RPMI7951 (cell line): ENCODE results near the gene RPRML. TPM values are rescaled to one million over a fixed set of nuclear protein-coding genes. Genes with fewer than 3 reads are reported as not detected.
"Not testable (repeated sequence)": the region's sequence is repeated elsewhere in the genome, so short reads cannot be mapped to it uniquely, and the experiment has no call there.

Source experiments
- DNase-seq: peaks from one replicate; pipeline ENCODE4 v3.0.0-alpha.2; 2012; ENCODE audit warnings: low read depth
- total RNA-seq: library from RNA; depleted of rRNA; stranded (reverse); fragments of >200 nt; shearing (Covaris generic); gene quantifications from 2 replicates; pipeline ENCODE4 v1.2.3, GENCODE V29; 2014

The RPRML gene
- total RNA-seq, 1 experiment from 2014 or later = not detected

GRCh38 chr17:46976626-46977270 is 2.3 kb downstream of the RPRML start:
- DNase-seq = no peak

GRCh38 chr17:46975287-46975686 is 3.8 kb downstream of the RPRML start:
- DNase-seq = no peak

DNA sequence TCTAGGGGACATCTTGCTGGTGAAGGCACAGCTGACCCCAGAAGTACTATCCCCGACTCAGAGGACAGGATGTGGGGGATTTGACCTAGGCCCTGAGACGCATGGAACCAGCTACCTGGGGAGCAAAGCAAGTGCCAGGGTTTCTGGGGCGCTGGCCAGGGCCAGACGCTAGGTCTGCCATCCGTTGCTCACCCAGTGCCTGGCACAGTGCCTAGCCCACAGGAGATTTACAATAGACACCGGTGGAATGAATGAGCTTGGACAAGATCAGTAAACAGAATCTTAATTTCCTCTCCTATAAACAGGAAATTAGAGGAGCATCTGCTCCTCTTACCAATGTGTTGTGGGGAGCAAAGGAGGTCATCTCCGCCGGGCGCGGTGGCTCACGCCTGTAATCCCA is 5.0 kb downstream of the RPRML start:
- no peak for DNase-seq

DNA sequence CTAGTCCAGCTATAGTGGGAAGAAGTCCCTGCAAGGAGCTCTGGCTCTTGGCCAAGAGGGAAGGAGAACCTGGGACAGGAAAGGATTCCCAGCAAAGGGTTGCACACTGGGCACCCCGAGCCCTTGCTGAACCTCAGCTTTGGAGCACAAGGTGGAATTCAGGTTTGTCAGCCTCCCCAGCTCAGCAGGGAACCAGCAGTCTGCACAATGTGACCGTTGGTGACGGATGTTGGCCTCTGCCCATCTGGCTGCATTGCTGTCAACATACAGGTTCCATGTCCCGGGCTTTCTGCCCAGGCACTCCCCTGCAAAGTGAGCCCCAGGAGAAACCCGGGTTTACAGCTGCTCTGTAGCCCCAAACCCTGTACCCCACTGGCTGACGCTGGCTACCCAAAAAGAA is 6.7 kb downstream of the RPRML start:
- DNase-seq = no peak

DNA sequence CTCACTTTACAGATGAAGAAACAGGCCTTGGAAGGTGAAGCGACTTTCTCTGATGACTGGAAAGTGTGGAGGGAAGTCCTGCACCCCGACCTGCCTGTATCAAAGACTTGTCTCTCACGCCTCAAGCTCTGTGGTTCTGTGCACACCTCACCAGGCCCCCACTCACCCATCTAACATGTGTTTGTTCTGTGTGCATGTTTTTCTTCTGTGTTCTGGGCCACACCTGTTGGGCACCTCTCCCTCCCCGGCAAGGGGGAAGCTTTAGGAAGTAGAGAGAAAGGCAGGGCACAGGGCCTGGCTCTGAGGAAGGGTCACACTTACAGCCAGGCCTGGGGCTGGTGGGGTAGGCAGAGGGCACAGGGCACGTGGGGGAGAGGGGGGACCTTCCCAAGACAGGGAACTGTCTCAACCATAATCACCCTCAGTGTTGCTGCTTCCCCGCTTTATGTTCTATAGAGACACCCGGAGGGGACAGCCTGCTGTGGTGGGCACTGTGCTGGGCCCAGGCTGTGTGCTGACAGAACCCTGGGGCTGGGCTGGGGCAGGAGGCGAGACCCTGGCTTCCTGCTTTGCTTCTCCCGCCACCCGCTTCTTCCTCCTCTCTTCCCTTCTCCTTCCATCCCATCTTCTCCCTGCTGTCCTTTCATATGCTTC is 7.3 kb downstream of the RPRML start:
- no peak for DNase-seq

GRCh38 chr17:46968896-46969295 is 10.2 kb downstream of the RPRML start:
- no peak for DNase-seq

- DNase-seq = no peak
Measured at GRCh38 chr17:46968224-46968834, 10.7 kb downstream of the RPRML start.

DNA sequence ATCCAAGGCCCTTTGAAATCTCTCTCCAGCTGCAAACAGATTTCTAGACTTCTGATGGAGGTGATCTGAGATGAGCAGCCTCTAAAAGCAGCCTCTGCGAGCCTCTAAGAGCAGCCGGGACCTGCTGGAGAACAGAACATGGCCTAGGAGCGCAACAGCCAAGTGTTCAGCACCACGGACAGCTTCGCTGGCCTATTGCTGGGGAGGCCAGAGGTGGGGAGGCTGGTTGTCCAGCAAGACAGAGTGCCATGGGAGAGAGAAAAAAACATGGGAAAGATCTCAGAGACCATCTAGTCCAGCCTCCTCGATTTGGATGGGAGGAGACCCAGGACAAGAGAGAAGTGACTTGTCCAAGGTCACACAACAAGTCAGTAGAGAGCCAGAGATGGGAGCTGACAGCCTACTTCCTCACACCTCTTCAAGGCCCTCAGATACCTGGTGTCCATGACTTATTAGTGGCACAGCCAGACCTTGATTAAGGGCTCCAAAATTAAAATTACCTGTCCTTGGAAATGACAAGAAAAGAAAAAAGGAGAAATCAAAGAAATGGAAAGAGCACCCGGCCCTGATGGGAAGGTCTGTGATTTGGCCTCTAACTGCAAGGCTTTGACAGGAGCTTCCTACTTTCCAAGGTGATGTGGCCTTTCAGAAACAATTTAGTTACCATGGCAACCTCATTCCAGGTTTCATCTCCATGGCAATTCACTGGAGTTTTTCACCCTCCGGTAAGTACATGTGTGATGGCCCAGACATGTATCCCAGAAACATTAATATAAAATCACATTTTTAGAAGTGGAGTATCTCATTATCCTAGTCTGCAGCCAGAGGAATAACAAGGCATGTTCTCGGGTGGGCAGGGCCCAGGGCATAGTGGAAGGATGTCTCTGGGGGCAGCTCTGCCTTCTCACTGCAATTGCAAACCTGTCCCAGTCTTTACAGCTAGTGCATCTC is 14.5 kb downstream of the RPRML start:
- DNase-seq = peak; percentile 34

- no peak for DNase-seq
Measured at GRCh38 chr17:46963571-46963970, 15.5 kb downstream of the RPRML start.

- peak; percentile 65 for DNase-seq
Measured at GRCh38 chr17:46962374-46962790, 16.7 kb downstream of the RPRML start.

DNA sequence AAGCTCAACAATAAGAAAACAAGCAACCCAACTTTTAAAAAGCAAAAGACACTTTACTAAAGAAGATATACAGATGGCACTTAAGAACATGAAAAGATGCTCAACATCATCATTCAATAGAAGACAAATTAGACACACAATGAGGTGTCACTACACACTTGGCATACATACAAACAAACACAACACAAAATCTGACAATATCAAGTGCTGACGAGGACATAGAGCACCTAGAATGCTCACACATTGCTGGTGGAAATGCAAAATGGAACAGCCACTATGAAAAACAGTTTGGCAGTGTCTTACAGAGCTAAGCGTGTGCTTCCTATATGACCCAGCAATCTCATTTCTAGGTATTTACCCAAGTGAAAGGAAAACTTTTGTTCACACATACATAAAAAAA is 18.9 kb downstream of the RPRML start:
- no peak for DNase-seq

- DNase-seq = no peak
Measured at GRCh38 chr17:46958041-46958591, 20.9 kb downstream of the RPRML start.

GRCh38 chr17:46953191-46953590 is 25.9 kb downstream of the RPRML start:
- DNase-seq = not testable (repeated sequence)

GRCh38 chr17:46952115-46952514 is 26.9 kb downstream of the RPRML start:
- DNase-seq = no peak

- DNase-seq = no peak
Measured at GRCh38 chr17:46951706-46952105, 27.3 kb downstream of the RPRML start.

DNA sequence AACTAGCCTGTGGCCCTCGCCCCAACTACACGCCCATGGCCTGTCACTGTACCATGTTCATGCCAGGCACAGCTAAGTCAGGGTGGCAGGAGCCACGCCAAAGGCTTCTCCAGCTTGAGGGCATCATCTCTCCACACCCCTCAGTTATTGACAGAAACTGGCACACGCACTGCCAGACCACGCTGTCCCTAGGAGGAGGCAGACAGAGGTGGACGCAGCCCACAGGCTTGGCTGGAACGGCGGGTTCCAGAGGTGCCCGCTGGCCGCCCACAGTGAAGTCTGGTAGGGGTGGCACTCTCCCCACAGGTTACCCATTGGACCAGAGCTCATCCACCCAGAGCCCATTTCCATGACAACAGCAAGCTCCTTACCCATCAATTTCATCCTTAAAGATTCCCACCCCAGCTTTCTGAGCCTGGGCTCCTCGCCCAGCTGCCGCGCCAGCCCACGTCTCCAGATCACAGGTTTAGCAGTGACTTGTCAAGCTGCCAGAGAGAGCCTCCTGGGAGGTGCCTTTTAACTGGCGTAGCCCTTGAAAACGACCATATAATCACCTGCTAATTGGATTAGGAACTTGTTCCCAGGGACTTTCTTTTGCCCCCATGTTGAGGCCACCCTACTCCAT is 27.9 kb downstream of the RPRML start:
- DNase-seq = no peak

- DNase-seq = no peak
Measured at GRCh38 chr17:46950342-46950996, 28.6 kb downstream of the RPRML start.

GRCh38 chr17:46949291-46950174 is 29.5 kb downstream of the RPRML start:
- no peak for DNase-seq

GRCh38 chr17:46948544-46948943 is 30.5 kb downstream of the RPRML start:
- DNase-seq = no peak

GRCh38 chr17:46947216-46947615 is 31.8 kb downstream of the RPRML start:
- no peak for DNase-seq
